Left kidney (tissue), 1 donor: Measurements from ENCODE around the gene SLC22A5. TPM values are rescaled to one million over a fixed set of nuclear protein-coding genes. Genes with fewer than 3 reads are reported as not detected.

Source experiments
- polyA plus RNA-seq: library from polyadenylated mRNA; unstranded; fragments of 120-200 nt; gene quantifications from one replicate; pipeline ENCODE4 v1.2.1, GENCODE V29; 2013; ENCODE audit not compliant: insufficient read length

The SLC22A5 gene
- polyA plus RNA-seq, 1 donor, result 65.8 TPM

Other genes starting within 250 kb of the SLC22A5 start
- gene P4HA2, start 141.9 kb upstream of the SLC22A5 start, polyA plus RNA-seq, result 48.8 TPM
- 11.1 TPM for gene PDLIM4, start 112.0 kb upstream of the SLC22A5 start, polyA plus RNA-seq
- gene SLC22A4, start 75.3 kb upstream of the SLC22A5 start, polyA plus RNA-seq, result 7.6 TPM
- gene IRF1, start 121.1 kb downstream of the SLC22A5 start, polyA plus RNA-seq, result 16.2 TPM
- gene IL5, start 173.8 kb downstream of the SLC22A5 start, polyA plus RNA-seq, result 0.53 TPM
- gene RAD50, start 187.3 kb downstream of the SLC22A5 start, polyA plus RNA-seq, result 57.1 TPM